A549 (cell line): Measurements from ENCODE around the gene ZBED6. TPM values are rescaled to one million over a fixed set of nuclear protein-coding genes. Genes with fewer than 3 reads are reported as not detected.
"Not testable (repeated sequence)": the region's sequence is repeated elsewhere in the genome, so short reads cannot be mapped to it uniquely, and the experiment has no call there.

Experiments used
- ATAC-seq, 2 experiments: fragments of 200-7000 bp in 1 of 2; fragments of >200 bp in 1 of 2; cut with Nextera tagmentation in 1 of 2; cut with Tn5 transposase in 1 of 2; 3 replicates each; pipeline versions ENCODE4 v1.8.0 to v1.9.1; 2018 to 2020; ENCODE audit warnings: mild to moderate bottlenecking in 1 of 2, moderate library complexity in 1 of 2
- CTCF ChIA-PET: fragments of 300-600 bp; sonication (Branson Sonifier 250); formaldehyde crosslinking; extraction: SDS; loops from one replicate; lab custom pipeline; 2021; ENCODE audit warnings: antibody characterized with exemption, inconsistent platforms; lab: Yijun Ruan, JAX
- POLR2A ChIA-PET: fragments of 350-600 bp; formaldehyde crosslinking; extraction: SDS; loops from one replicate; lab custom pipeline; 2021; ENCODE audit warnings: antibody characterized with exemption, inconsistent platforms; lab: Yijun Ruan, JAX
- DNase-seq, 2 experiments: peaks; one replicate each; pipeline versions ENCODE4 v3.0.0 to v3.0.0-alpha.2; 2011 to 2016; ENCODE audit warnings: low read depth in 1 of 2, low spot score in 1 of 2
- FAIRE-seq: peaks from 2 replicates; lab custom pipeline; 2011; peaks lifted over from hg19 to GRCh38; lab: Jason Lieb, UNC
- H3K27ac ChIP-seq, 2 experiments: fragments of >200 bp; sonication (Bioruptor Twin); formaldehyde crosslinking; 3 replicates each; pipeline ENCODE4 v1.5.1; 2016 to 2017
- H3K4me1 ChIP-seq: fragments of >200 bp; sonication (Bioruptor Twin); formaldehyde crosslinking; 3 replicates; pipeline ENCODE4 v1.6.1; 2016
- H3K4me2 ChIP-seq: fragments of >200 bp; sonication (Bioruptor Twin); formaldehyde crosslinking; 3 replicates; pipeline ENCODE4 v1.6.1; 2016
- H3K4me3 ChIP-seq: fragments of >200 bp; sonication (Bioruptor Twin); formaldehyde crosslinking; 3 replicates; pipeline ENCODE4 v1.5.1; 2016
- H3K9me3 ChIP-seq: fragments of >200 bp; sonication (Bioruptor Twin); formaldehyde crosslinking; 3 replicates; pipeline ENCODE4 v1.6.1; 2016
- CBX2 ChIP-seq: fragments of 200-600 bp; sonication (generic); IDR thresholded peaks from 2 replicates; pipeline ENCODE4 v1.6.1; 2016; ENCODE audit warnings: low read depth, mild to moderate bottlenecking, borderline replicate concordance
- CHD2 ChIP-seq: fragments of 150-350 bp; IDR thresholded peaks from 2 replicates; pipeline ENCODE4 v1.6.1; 2014; ENCODE audit warnings: low read length; ENCODE audit not compliant: partially characterized antibody
- EHMT2 ChIP-seq: fragments of 200-600 bp; sonication (generic); IDR thresholded peaks from 2 replicates; pipeline ENCODE4 v1.6.1; 2016; ENCODE audit warnings: antibody characterized with exemption, low read depth, mild to moderate bottlenecking, moderate library complexity
- ESRRA ChIP-seq: fragments of 150-350 bp; IDR thresholded peaks from 2 replicates; pipeline ENCODE4 v1.6.1; 2014; ENCODE audit warnings: mild to moderate bottlenecking, low read length, borderline replicate concordance
- FOSB ChIP-seq: fragments of 250-450 bp; sonication (Bioruptor Pico); IDR thresholded peaks from 2 replicates; pipeline ENCODE4 v1.5.0; 2020; ENCODE audit warnings: mild to moderate bottlenecking, moderate library complexity
- HEYL ChIP-seq: fragments of 250-450 bp; sonication (Bioruptor Pico); IDR thresholded peaks from 2 replicates; pipeline ENCODE4 v1.8.0; 2021; ENCODE audit warnings: mild to moderate bottlenecking, moderate library complexity
- HOXA7 ChIP-seq: fragments of 250-450 bp; sonication (Bioruptor Pico); IDR thresholded peaks from 2 replicates; pipeline ENCODE4 v1.5.0; 2020; ENCODE audit warnings: mild to moderate bottlenecking, moderate library complexity
- JUN ChIP-seq, 2 experiments: fragments of >200 bp; sonication (Bioruptor Twin); formaldehyde crosslinking; IDR thresholded peaks; 2 replicates in 1 of 2; 3 replicates in 1 of 2; pipeline ENCODE4 v1.6.1; 2016 to 2017
- KDM5A ChIP-seq: fragments of 200-600 bp; sonication (generic); IDR thresholded peaks from 2 replicates; pipeline ENCODE4 v1.6.1; 2016; ENCODE audit warnings: antibody characterized with exemption, mild to moderate bottlenecking
- MYC ChIP-seq: IDR thresholded peaks from 2 replicates; pipeline ENCODE4 v1.6.1; 2012; ENCODE audit warnings: mild to moderate bottlenecking, inconsistent platforms, low read length, improper control_type of control experiment, borderline replicate concordance
- NFE2L2 ChIP-seq: fragments of 150-350 bp; conservative IDR thresholded peaks from 2 replicates; pipeline ENCODE4 v1.6.1; 2014; ENCODE audit warnings: low read length
- NR3C1 ChIP-seq: fragments of >200 bp; sonication (Bioruptor Twin); formaldehyde crosslinking; IDR thresholded peaks from 3 replicates; pipeline ENCODE4 v1.6.1; 2017
- PHF8 ChIP-seq: fragments of 200-600 bp; sonication (generic); IDR thresholded peaks from 2 replicates; pipeline ENCODE4 v1.6.1; 2016; ENCODE audit warnings: low read depth, mild to moderate bottlenecking, antibody characterized with exemption, moderate library complexity, borderline replicate concordance
- POLR2AphosphoS2 ChIP-seq: conservative IDR thresholded peaks from 2 replicates; pipeline ENCODE4 v1.6.1; 2012; ENCODE audit warnings: low read length, improper control_type of control experiment, inconsistent platforms
- RNF2 ChIP-seq: fragments of 200-600 bp; sonication (generic); IDR thresholded peaks from 2 replicates; pipeline ENCODE4 v1.6.1; 2016; ENCODE audit warnings: low read depth, mild to moderate bottlenecking, antibody characterized with exemption, moderate library complexity, borderline replicate concordance
- SMC3 ChIP-seq: fragments of >200 bp; sonication (Bioruptor Twin); formaldehyde crosslinking; IDR thresholded peaks from 3 replicates; pipeline ENCODE4 v1.6.1; 2018; ENCODE audit warnings: inconsistent platforms
- SREBF2 ChIP-seq: fragments of 450-650 bp; IDR thresholded peaks from 2 replicates; pipeline ENCODE4 v1.6.1; 2014; ENCODE audit warnings: mild to moderate bottlenecking, moderate library complexity
- TFCP2L1 ChIP-seq: fragments of 250-450 bp; sonication (Bioruptor Pico); IDR thresholded peaks from 2 replicates; pipeline ENCODE4 v1.5.0; 2021; ENCODE audit warnings: mild to moderate bottlenecking
- TP53 ChIP-seq: fragments of 250-450 bp; sonication (Bioruptor Pico); IDR thresholded peaks from 2 replicates; pipeline ENCODE4 v1.5.0; 2021; ENCODE audit warnings: mild to moderate bottlenecking, moderate library complexity
- ZC3H11A ChIP-seq: fragments of 450-650 bp; IDR thresholded peaks from 2 replicates; pipeline ENCODE4 v1.6.1; 2014; ENCODE audit warnings: antibody characterized with exemption, mild to moderate bottlenecking
- ZSCAN20 ChIP-seq: fragments of 250-450 bp; sonication (Bioruptor Pico); IDR thresholded peaks from 2 replicates; pipeline ENCODE4 v1.8.0; 2022; ENCODE audit warnings: mild to moderate bottlenecking, moderate library complexity
- WGBS: methylation state at CpG from one replicate; pipeline ENCODE4 v1.1.6; 2017; ENCODE audit errors: missing lambda C conversion rate; 5-methylcytosine and 5-hydroxymethylcytosine counted together
- polyA plus RNA-seq, 4 experiments: library from polyadenylated mRNA; depleted of rRNA in 3 of 4; stranded (reverse); fragments of >200 nt; fragmentation: RNase III in 1 of 4; extraction: RNeasy Plus Mini Kit Qiagen cat#74134 plus additional on column Dnase treatment in 1 of 4; gene quantifications; 2 replicates in 3 of 4; 3 replicates in 1 of 4; pipeline ENCODE4 v1.2.3, GENCODE V29; 2011 to 2017
- TF ChIP-seq, protein P1 (sequence below): fragments of >200 bp; sonication (Bioruptor Twin); formaldehyde crosslinking; IDR thresholded peaks from 3 replicates; pipeline ENCODE4 v1.6.1; 2016
- TF ChIP-seq, protein P2 (sequence below): fragments of 200-600 bp; sonication (generic); IDR thresholded peaks from 2 replicates; pipeline ENCODE4 v1.6.1; 2016; ENCODE audit warnings: antibody characterized with exemption, mild to moderate bottlenecking, moderate library complexity

Gene ZBED6
- polyA plus RNA-seq, 2 of the 4 experiments (the other 2 are of a cell fraction): 1.7 to 10.6 TPM

DNA sequence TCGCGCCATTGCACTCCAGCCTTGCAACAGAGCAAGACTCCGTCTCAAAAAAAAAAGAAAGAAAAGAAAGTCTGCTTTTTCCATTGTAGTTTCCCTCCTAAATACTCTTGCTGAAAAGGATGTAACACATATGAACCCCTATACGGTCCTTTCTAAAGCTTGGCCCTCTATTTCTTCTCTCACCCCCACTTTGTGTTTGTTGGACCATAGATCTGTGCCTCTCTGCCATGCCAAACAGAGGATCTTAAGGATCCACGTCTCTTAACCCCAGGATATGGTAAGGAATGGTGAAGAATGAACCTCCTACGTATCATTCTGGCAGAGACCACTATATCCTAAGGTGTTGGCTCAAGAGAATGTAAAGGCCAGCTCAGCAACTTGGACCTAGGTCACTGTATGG lies 49.1 kb upstream of the ZBED6 start:
- ChIA-PET CTCF (interaction anchor here (0.6 kb wide), 2 partner anchors 82 to 599 kb away, joined by 3 to 4 read pairs; no protein-coding TSS in a partner anchor), POLR2A (no interaction called here)
- ATAC-seq (no peak), FAIRE-seq (no peak), DNase-seq (no peak)
- WGBS: 88% methylated on average over 6 of the region's 6 CpGs
- Histone ChIP-seq H3K4me1 (no peaks in the 10 kb centered on the region), H3K4me3 (no peak overlapping the region), H3K4me2 (no peak overlapping the region), H3K9me3 (no peaks in the 10 kb centered on the region), H3K27ac (no peak overlapping the region)
- no peak for TF ChIP-seq ZC3H11A
- TF ChIP-seq EHMT2: no peak
- no peak for TF ChIP-seq ZSCAN20 (CRISPR knock-in tag)
- TF ChIP-seq TFCP2L1 (CRISPR knock-in tag): no peak
- TF ChIP-seq NFE2L2: no peak
- no peak for TF ChIP-seq RNF2
- TF ChIP-seq, protein P1, sequence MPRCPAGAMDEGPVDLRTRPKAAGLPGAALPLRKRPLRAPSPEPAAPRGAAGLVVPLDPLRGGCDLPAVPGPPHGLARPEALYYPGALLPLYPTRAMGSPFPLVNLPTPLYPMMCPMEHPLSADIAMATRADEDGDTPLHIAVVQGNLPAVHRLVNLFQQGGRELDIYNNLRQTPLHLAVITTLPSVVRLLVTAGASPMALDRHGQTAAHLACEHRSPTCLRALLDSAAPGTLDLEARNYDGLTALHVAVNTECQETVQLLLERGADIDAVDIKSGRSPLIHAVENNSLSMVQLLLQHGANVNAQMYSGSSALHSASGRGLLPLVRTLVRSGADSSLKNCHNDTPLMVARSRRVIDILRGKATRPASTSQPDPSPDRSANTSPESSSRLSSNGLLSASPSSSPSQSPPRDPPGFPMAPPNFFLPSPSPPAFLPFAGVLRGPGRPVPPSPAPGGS: no peak
- TF ChIP-seq ESRRA: no peak
- no peak for TF ChIP-seq JUN (IDR thresholded peaks at IDR 0.05)
- no peak for TF ChIP-seq HOXA7 (CRISPR knock-in tag)
- TF ChIP-seq FOSB (CRISPR knock-in tag): no peak
- TF ChIP-seq HEYL (CRISPR knock-in tag): no peak
- no peak for TF ChIP-seq TP53 (CRISPR knock-in tag)
- no peak for TF ChIP-seq SMC3
- TF ChIP-seq NR3C1: no peak
- TF ChIP-seq KDM5A: no peak
- no peak for TF ChIP-seq PHF8
- no peak for TF ChIP-seq MYC

DNA sequence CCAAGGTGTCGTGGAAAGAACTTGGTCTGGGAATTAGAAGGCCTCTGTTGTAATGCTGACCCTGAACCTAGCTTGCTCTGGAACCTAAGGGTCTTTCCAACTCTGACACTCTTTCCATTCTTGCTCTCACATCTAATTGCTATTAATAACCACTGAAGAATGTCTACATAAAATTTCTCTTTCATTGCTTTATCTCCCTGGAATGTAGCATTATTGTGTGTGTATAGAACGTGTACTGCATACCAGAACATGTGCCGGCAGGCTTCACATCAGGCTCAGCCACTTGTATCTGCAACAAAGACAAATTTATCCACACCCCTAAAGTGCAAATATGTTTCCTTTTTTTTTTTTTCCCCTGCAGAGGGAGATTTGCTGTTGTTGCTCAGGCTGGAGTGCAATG lies 44.4 kb upstream of the ZBED6 start:
- TF ChIP-seq CHD2 (no peak), ZC3H11A (no peak), CBX2 (no peak), MYC (no peak), JUN (IDR thresholded peaks at IDR 0.05) (no peak), SREBF2 (no peak), POLR2AphosphoS2 (no peak)
- TF ChIP-seq, protein P1: no peak
- TF ChIP-seq, protein P2, sequence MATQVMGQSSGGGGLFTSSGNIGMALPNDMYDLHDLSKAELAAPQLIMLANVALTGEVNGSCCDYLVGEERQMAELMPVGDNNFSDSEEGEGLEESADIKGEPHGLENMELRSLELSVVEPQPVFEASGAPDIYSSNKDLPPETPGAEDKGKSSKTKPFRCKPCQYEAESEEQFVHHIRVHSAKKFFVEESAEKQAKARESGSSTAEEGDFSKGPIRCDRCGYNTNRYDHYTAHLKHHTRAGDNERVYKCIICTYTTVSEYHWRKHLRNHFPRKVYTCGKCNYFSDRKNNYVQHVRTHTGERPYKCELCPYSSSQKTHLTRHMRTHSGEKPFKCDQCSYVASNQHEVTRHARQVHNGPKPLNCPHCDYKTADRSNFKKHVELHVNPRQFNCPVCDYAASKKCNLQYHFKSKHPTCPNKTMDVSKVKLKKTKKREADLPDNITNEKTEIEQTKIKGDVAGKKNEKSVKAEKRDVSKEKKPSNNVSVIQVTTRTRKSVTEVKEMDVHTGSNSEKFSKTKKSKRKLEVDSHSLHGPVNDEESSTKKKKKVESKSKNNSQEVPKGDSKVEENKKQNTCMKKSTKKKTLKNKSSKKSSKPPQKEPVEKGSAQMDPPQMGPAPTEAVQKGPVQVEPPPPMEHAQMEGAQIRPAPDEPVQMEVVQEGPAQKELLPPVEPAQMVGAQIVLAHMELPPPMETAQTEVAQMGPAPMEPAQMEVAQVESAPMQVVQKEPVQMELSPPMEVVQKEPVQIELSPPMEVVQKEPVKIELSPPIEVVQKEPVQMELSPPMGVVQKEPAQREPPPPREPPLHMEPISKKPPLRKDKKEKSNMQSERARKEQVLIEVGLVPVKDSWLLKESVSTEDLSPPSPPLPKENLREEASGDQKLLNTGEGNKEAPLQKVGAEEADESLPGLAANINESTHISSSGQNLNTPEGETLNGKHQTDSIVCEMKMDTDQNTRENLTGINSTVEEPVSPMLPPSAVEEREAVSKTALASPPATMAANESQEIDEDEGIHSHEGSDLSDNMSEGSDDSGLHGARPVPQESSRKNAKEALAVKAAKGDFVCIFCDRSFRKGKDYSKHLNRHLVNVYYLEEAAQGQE: no peak
- TF ChIP-seq, all 56 proteins: peak for 0
- Histone ChIP-seq H3K9me3 (no peaks in the 10 kb centered on the region), H3K4me1 (peaks cover 2% of the 10 kb centered on the region; the same call in 1 of the 3 replicates), H3K27ac (no peak overlapping the region), H3K4me3 (no peak overlapping the region), H3K4me2 (no peak overlapping the region)
- CTCF ChIA-PET: interaction anchor here (0.5 to 0.8 kb wide), 3 partner anchors 411 to 579 kb away, joined by 3 to 4 read pairs (median 3); no protein-coding TSS in a partner anchor
- POLR2A ChIA-PET: no interaction called here
- 72% methylated on average over 3 of the region's 3 CpGs for WGBS
- FAIRE-seq (no peak), ATAC-seq (no peak; a peak in 1 of 6 replicates), DNase-seq (no peak)

DNA sequence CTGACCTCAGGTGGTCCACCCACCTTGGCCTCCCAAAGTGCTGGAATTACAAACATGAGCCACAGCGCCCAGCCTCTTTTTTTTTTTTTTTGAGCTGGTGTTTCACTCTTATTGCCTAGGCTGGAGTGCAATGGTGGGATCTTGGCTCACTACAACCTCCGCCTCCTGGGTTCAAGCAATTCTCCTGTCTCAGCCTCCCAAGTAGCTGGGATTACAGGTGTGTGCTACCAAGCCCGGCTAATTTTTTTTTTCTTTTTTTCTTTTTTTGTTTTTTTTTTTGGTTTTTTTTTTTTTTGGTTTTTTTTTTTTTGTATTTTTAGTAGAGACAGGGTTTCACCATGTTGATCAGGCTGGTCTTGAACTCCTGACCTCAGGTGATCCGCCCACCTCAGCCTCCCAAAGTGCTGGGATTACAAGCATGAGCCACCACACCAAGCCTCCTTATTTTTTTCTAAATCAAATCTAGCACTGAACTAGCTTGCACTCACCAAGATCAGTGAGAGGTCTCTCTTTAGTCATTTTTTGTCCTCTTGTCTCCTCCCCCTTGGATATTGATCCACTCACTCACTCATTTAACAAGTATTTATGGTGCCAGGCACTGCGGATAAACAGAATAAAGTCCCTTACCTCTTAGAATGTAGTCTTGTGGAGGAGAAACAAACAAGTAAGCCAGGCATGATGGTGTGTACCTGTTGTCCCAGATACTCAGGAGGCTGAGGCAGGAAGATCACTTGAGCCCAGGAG lies 43.6 kb upstream of the ZBED6 start:
- ATAC-seq, H3K4me3 ChIP-seq, H3K27ac ChIP-seq, H3K4me2 ChIP-seq, DNase-seq, FAIRE-seq, H3K9me3 ChIP-seq, H3K4me1 ChIP-seq: not testable (repeated sequence)
- WGBS: 90% methylated on average over 5 of the region's 5 CpGs
- POLR2A ChIA-PET: interaction anchor here (0.6 kb wide), 1 partner anchor 11 kb away, joined by 3 read pairs; no protein-coding TSS in a partner anchor
- CTCF ChIA-PET: interaction anchor here (0.6 to 0.8 kb wide), 3 partner anchors 99 to 580 kb away, joined by 3 to 4 read pairs (median 4); no protein-coding TSS in a partner anchor
